Measurements from ENCODE around the gene HBS1L.

Gene HBS1L

DNA sequence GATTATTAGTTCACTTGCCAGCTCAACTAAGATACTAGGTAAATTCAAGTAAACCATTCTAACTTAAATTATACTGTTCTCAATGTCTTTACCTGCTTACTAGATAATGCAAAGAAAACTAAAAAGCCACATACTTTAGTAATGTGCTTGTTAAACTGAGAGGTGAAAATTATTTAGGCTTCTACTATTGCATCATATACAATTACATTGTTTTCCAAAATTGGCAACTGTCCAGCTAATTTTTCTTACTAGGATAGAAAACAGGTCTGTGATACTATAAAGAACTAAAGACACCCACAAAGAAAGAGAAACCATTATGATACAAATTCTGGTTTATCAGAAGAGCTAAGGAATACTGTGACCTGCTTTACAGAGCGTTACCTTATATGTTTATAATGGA lies 59.1 kb downstream of the HBS1L start:
- DNase-seq, result no peak

DNA sequence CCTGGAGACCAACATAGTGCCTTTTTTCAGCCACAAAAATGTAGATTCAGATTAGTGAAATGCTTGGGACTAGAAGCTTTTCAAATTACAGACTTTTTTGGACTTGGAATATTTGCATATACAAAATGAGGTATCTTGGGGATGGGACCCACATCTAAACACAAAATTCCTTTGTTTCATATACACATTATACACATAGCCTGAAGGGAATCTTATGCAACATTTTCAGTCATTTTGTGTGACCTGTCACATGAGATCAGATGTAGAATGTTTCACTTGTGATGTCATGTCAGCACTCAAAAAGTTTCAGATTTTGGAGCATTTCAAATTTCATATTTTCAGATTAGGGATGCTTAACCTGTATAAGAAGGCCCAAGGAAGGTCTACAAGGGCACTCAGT lies 60.2 kb downstream of the HBS1L start:
- DNase-seq, result no peak

DNA sequence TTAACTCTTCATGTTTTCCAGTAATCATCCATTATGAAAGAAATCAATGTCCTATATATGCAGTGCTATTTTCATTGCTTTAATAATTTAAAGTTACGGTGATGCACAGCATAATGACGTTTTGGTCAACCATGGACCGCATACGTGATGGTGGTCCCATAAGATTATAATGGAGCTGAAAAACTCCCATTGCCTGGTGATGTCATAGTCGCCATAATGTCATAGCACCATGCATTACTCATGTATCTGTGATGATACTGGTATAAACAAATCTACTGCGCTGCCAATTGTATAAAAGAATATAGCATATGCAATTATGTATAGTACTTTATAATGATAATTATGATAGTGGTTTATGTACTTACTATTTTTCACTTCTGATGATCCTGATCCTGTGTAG lies 62.5 kb downstream of the HBS1L start:
- DNase-seq, result no peak

DNA sequence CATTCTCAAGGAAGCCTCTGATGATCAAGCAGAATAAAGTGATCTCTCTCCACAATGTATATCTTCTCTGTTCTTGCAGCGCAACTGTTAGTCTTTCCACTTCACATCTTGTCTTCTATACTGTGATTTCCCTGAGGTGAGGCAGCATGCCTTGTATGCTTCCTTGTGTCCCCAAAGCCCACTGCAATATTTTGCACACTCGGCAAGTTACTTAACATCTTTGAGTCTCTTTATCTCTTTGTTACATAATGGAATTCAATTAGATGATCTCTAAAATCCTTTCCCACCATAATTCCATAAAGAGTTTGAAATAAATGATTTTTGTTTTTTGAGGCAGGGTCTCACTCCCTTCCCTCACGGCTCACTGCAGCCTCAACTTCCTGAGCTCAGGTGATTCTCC lies 64.4 kb downstream of the HBS1L start:
- no peak for DNase-seq

DNA sequence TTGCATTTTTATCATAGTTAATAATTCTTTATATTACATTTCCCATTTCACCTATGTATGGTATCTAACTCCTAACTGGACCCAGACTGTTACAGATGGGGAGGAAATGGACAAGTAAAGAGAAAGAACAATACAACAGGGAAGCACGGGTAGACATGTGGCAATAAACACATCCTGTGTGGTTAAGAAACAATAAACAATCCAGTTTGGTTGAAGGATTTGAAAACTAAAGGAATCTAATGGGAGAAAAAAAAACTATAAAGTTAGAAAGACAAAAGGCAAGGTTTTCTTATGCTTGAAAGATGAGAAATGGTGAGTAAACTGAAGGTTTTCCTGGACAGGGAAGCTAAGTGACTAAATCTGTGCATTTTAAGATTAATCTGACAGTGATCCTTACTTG lies 69.8 kb downstream of the HBS1L start:
- DNase-seq, result no peak

DNA sequence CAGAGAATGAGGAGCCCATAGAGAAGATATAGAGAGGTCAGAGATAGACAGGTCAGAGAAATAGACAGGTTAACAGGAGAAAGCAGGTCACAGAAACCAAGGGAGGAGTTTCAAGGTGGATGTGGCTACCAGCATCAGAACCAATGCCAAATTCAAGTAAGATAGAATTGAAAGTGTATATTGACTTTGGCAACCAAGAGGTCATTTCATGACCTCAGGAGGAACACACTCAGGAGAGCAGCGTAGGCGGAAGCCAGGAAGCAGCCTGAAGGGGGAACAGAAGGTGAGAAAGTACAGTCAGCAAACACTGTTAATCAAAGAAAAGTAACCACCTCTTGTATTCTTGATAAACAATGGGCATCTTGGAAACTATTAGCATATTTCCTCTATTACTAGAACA lies 70.8 kb downstream of the HBS1L start:
- no peak for DNase-seq

DNA sequence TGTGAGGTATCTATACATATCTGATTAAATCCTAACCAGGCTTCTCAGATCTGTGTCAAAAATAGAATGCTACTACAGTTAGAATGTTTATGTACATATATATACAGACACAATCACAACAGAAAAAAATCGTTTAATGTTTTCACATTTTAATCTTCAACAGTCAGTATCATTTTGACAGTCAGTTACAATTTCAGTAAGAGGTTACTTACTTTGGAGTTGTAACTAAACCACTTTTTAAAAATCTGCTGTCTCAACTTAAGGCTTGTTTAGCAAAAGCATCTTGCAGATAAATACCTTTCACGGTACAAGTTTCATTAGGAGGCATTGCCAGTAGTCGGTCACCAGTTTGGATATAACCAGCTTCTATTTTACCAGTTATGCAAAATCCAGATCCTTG lies 72.5 kb downstream of the HBS1L start:
- no peak for DNase-seq

DNA sequence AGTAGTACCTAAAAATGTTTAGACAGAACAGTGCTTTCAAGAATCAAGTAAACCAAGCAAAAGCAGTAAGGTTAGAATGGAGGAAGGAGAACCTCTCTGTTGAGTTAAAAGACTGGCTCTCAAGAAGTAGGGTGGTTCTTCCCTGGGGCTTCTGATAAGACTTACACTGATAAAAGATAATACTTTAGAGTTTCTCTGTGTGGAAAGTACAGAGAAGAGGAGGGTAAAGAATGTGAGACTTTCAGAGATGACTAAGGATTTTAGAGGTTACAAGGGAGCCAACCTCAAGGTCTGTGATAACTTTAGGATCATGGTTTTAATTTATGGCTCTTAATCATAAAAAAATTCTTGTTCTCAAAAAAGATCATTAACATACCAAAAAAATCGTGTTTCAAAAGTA lies 73.8 kb downstream of the HBS1L start:
- DNase-seq, result no peak

DNA sequence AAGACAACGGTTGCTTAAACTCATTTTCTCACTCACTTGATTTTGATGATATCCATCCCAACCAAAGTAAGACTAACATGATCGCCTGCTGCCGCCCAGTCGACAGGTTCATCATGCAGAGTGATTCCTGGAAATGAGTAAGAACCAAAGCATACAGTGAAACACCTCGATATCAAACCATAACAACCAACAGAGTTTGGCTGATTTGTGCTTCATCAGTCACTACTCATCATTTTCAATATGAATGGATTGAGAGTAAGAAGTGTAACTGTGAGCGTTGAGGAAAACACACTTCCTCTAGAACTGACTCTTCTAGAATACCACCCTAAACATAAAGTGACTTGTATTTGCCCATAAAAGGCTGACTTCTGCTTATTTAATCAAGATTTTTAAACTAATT lies 75.5 kb downstream of the HBS1L start:
- no peak for DNase-seq

DNA sequence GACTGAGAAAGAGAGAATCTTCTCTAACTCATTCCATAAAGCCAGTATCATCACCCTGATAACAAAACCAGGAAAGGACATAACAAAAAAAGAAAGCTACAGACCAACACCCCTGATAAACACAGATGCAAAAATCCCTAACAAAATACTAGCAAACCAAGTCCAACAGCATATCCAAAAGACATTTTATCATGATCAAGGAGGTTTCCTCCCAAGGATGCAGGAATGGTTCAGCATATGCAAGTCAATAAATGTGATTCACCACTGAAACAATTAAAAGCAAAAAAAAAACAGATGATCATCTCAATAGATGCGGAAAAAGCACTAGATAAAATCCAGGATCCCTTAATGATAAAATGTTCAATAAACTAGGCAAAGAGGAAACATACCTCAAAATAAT lies 80.3 kb downstream of the HBS1L start:
- no peak for DNase-seq

DNA sequence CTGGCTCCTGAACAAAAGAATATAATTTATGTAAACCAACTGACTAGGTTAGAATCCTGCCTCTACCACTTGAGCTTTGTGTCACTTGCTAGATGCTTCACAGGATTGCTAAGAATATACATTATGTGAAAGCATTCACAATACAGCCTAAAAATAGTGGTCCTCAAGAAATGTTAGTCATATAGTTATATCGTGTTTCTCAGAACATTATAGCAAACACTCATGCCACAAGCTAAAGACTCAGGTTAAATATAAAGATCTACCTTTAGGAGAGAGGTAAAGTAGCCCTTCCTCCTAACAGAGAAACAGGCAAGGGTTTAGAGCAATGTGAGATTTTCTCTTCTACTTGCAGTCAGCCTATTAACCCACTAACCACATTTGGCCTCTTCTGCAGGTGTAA lies 86.9 kb downstream of the HBS1L start:
- no peak for DNase-seq

DNA sequence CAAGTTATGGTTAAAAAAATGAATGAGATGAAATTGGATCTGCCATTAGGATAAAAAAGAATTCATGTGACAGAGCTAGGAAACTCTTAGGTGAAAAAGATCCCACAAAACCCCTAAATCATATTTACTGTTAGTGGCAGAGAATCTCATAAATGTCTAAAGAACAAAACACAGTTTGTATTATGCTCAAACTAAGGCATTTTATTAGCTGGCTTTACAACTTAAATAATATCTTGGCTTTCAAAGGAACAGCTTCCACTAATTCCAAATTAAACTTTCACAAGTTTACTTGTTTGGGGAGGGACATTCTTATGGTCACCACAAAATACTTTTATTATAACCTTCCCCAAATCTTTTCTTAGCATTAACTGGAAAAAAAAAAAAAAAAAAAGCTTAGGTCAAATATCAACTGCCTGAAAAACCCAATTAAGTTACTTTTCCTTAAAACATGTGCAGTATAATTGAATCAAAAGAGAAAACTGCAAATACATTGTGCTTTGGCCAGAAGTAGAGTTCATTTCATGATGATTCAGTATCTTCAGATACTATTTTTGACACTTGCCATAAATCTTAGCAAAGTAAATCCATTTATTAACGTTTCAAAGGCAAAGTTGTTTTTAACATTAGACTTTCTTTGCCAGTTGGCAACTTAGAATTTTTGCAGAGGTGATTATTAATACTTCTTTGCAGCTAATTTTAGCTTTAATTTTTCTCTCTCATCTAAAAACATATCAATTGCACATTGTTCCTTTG lies 90.0 kb downstream of the HBS1L start:
- no peak for DNase-seq

DNA sequence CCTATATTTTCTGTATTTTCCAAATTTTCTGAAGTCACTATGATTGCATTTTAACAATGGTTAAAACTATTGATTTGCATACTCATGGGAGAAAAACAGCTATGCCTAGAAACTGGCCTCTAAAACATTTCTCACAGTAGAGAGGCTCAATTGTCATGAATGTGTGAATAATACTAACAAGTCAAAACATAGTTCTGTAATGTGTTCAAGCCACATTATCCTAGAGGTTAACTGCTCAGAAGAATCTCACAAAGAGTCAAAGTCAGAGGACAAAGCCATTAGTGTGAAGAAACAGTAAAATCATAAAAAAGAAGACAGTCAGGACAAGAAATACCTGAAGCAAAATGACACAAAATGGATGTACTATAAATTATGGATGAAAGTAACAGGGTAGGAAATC lies 92.2 kb downstream of the HBS1L start:
- DNase-seq, result no peak

DNA sequence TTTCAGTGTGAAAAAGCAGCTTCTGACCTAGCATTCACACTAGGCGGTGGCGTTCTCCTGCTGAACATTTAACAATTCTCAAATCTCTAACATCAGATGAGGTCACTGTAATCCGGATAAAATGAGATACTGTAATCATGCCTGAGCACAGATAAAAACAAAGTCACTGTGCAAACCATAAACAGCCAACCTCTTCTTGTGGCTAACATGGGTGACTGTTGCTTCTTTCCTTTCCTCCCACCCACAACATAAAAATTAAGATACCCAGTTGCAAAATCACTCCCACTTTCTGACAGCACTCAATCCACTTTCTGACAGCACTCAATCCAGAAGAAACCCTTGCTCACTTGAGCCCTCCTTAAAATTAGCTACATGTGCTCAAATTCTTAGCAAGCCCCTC lies 93.3 kb downstream of the HBS1L start:
- DNase-seq, result no peak

DNA sequence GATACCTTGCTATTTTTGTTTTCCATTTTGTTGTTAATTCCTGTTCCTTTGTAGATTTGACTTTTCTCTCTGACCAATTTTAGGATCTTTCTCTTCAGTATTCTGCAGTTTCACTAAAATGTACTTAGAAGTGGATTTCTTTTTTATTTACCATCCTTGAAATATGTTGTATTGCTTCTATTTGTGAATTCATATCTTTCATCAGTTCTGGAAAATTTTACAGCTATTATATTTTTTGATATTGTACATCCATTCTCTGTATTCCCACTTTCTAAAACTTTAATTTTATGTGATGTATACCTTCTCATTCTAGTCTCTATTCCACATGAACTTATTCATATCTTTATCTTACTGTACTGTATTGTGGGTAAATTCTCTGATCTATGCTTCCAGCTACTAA lies 95.0 kb downstream of the HBS1L start:
- no peak for DNase-seq

DNA sequence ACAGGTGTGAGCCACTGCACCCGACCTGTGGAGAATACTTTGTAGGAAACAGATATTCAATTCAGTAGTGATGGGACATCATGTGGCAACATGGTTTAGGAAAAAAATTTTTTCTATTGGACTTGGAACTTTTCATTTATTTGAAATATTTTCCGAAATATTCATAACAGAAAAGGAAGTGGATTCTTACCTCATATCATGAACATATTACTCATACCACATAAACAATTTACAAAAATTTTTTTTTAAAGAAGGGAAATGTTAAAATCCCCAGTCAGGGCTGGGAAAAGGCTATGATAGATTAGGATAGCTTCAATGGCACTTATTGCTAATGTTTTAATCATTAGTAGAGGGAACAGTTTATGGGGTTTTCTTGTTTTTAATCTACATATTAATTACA lies 97.9 kb downstream of the HBS1L start:
- no peak for DNase-seq

DNA sequence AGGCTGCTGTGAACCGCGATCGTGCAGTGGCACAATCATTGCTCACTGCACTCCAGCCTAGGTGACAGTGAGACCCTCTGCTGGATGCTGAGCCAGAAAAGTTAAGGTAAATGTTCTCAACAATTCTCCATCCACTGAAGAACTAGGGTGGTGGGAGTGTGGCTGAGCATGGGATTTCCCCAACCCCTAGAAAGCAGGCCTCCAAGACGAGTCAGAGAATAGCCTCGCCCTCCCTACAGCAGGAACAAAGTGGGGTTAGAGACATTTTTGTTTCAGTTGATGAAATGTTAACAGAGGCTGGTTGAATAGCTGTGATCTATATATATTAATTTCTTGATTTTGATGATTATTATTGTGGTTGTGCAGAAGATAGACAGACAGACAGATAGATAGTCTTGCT lies 98.6 kb downstream of the HBS1L start:
- DNase-seq, result no peak

DNA sequence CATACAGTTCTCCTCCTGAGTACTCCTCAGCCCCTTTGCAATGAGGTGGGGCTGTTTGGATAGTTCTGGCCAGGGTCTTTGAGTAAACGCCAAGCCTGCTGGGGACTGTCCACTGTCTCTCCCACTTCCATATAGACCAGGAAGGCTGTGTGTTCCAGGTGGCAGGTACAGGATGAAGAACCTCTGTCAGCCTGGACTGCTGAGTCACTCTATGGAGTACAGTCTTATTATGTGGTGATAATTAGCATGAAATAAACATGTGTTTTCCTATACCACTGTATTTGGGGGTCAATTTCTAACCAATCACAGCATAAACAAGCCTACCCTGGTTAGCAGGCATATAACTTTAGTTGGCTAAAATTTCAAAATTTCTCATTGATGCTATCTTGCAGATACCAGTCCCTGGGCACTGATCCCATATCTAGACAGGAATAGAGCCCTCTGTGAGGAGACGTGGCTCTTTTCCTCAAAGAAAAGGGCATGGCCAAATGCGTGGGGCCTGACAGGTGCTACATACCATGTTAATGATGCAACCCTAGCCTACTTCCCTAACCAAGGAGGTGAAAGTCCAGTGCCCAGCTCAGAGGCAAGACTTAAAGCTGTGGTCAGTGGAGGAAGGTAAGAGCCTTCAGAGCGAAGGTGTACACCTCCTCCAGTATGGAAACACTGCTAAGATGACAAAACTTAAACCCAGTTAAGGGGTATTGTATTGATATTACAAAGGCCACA lies 100.2 kb downstream of the HBS1L start:
- no peak for DNase-seq

DNA sequence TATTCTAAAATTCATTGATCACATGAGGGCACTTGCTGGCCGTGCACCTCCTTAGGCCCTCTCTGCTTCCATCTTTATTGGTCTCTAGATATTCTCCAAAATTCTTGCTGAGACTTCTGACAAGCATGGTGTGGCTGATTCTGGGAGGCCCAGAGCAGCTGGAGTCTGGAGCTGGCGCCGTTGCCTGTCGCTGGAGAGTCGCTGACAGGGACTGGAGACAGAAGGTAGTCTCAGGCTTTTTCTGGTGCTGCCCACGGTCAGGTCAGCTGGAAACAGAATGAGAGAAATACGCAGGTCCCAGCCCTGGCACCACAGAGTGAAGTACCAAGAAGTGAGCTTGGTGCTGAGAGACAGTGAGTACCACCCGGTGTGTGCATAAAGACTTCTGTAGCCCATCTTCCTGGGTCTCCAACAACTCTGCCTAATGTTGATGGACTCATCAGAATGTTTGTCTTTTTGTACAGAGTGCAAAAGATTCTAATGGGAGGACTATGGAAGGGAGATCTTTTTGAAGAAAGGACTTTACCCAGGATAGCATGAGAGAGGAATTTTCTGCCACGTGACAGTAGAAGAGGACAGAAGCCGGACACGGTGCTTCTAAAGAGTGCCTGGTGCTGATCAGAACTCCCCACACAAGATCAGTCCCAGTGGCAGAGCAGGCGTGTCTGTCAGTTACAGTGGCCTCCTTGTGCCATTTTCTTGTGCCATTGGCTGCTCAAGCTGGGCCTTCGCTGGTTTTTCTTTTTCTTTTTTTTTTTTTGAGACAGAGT lies 102.9 kb downstream of the HBS1L start:
- DNase-seq, result no peak

DNA sequence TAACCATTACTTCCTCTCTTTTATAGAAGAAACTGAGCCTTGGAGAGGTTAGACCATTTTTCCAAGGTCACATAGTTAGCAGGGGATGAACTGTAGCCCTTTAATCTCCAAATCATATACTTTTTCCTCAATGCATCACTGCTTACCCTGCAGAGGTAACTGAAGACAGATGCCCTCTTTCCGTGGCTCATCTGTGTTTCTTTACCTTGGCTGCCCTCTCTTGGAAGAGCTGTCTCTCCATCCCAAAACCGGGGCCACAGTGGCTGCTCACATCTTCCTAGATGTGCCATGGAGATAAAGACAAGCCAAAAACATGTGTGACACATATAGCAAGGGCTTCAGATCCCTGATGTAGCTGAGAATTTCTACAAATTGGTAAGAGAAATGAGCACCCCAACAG lies 104.1 kb downstream of the HBS1L start:
- DNase-seq, result no peak

DNA sequence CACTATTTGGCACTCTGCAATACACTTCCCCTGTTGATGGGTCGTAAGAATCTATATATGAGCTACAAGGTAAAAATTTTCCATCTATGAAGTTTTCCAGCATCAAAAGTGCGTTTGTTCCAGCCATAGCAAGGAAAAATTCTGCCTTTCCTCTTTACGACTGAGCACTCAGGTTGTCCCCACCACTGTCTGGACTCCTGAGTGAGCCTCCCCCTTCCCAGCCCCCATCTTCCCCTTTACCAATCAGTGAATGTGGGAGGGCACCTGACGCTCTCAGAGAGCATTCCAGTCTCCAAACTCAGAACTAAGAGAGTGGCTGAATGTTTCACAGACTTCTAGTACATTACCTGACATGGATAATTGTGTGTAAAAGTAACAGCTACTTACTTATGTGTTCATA lies 104.7 kb downstream of the HBS1L start, which contains the start of gene ALDH8A1:
Gene ALDH8A1 (minus strand): TSS at position 175 of the 400 bp plus-strand sequence. CDS start 48 bp downstream, at position 127.
- no peak for DNase-seq

DNA sequence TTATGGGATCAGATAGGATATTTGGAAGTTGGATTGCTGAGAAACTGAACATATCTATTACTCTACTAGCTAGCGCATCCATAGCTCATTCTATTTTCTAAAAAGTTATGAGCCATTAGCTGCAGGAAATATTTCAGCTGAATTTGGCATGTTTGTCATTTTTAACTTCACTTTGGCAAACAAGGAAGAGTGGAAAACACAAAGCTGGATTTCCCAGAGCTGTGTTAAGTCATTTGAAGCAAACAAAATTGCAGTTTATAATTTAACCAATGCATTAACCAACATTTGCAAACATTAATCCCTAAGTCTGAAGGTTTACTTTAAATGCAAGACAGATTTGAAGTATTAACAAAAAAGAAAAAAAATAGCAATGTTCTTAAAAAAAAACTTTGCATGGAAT lies 105.9 kb downstream of the HBS1L start:
- no peak for DNase-seq

DNA sequence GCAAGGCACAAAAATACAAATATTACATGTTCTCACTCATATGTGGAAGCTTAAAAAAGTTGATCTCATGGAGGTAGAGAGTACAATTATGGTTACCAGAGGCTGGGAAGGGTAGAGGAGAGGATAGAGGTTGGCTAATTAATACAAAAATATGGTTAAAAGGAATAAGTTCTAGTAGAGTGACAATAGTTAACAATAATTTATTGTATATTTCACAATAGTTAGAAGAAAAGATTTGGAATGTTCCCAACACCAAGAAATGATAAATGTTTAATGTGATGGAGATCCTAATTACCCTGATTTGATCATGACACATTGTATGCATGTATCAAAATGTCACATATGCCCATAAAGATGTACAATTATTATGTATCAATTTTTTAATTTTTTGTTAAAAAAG lies 106.5 kb downstream of the HBS1L start:
- no peak for DNase-seq

DNA sequence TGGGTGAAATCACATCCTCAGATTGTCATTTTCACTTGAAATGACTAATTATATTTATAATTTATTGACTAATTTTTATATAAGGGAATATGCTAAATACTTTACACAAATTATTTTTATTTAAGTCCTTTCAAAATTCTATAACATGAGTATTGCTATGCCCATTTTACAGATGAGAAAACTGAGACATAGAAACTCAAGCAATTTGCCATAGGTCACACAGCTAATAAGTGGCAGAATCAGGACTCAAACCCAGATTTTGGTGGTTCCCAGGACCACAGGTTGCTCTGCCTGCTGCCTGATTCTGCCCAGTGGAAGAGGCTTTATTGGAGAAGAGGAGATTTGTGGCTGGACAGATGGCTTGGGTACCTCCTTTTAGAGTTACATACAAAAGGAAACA lies 109.6 kb downstream of the HBS1L start:
- no peak for DNase-seq

Measured in effector CD8-positive, alpha-beta T cell (primary cell).